SK-N-MC (cell line): ENCODE measurements around the gene CDC45.

ENCODE experiments used
- EZH2 ChIP-seq: fragments of 200-600 bp; sonication (generic); IDR thresholded peaks from one replicate; pipeline ENCODE4 v1.6.1; 2017; ENCODE audit warnings: antibody characterized with exemption
- FOXP2 ChIP-seq: optimal IDR thresholded peaks from 2 replicates; pipeline ENCODE3; 2011; ENCODE audit warnings: mild to moderate bottlenecking, moderate library complexity; ENCODE audit not compliant: insufficient read depth; ENCODE audit errors: extremely low read length, control extremely low read depth
- POLR2AphosphoS5 ChIP-seq: IDR thresholded peaks from 2 replicates; pipeline ENCODE4 v1.6.1; 2012; ENCODE audit warnings: mild to moderate bottlenecking, low read depth, low read length, borderline replicate concordance

GRCh38 chr22:19432133-19432851, 47.4 kb upstream of the CDC45 start, which contains the start of gene MRPL40:
- no peak for TF ChIP-seq EZH2
- peak; percentile 98 for TF ChIP-seq POLR2AphosphoS5
- peak; percentile 91 for TF ChIP-seq FOXP2
